GM19438 (cell line): ENCODE data around the gene CLHC1.
"Not testable (repeated sequence)": the region's sequence is repeated elsewhere in the genome, so short reads cannot be mapped to it uniquely, and the experiment has no call there.

Experiments
- ATAC-seq: cut with Tn5 transposase; IDR thresholded peaks from one replicate; pipeline ENCODE4 v1.9.1; 2021; ENCODE audit warnings: low read depth; ENCODE audit not compliant: unreplicated experiment

CLHC1 gene

GRCh38 chr2:55155206-55155605 is 76.9 kb downstream of the CLHC1 start:
- no peak for ATAC-seq

- ATAC-seq, result no peak
These were observed 77.5 kb downstream of the CLHC1 start for GRCh38 chr2:55154525-55155030.

GRCh38 chr2:55153584-55154299 is 78.4 kb downstream of the CLHC1 start:
- no peak for ATAC-seq

- ATAC-seq, result no peak
These were observed 79.3 kb downstream of the CLHC1 start for GRCh38 chr2:55152475-55153412.

- no peak for ATAC-seq
These were observed 80.2 kb downstream of the CLHC1 start for GRCh38 chr2:55151733-55152433.

- peak; percentile 84 for ATAC-seq
These were observed 81.3 kb downstream of the CLHC1 start for GRCh38 chr2:55150834-55151233.

GRCh38 chr2:55148269-55148668 is 83.8 kb downstream of the CLHC1 start:
- ATAC-seq, result no peak

- ATAC-seq, result no peak
These were observed 84.6 kb downstream of the CLHC1 start for GRCh38 chr2:55147531-55147930.

- ATAC-seq, result no peak
These were observed 85.1 kb downstream of the CLHC1 start for GRCh38 chr2:55147041-55147440.

GRCh38 chr2:55146263-55146662 is 85.8 kb downstream of the CLHC1 start:
- no peak for ATAC-seq

GRCh38 chr2:55144922-55145820 is 86.9 kb downstream of the CLHC1 start:
- ATAC-seq, result no peak

- not testable (repeated sequence) for ATAC-seq
These were observed 88.4 kb downstream of the CLHC1 start for GRCh38 chr2:55143706-55144105.

GRCh38 chr2:55142518-55142917 is 89.6 kb downstream of the CLHC1 start:
- no peak for ATAC-seq

- ATAC-seq, result no peak
These were observed 90.3 kb downstream of the CLHC1 start for GRCh38 chr2:55141572-55142413.

- ATAC-seq, result no peak
These were observed 91.5 kb downstream of the CLHC1 start for GRCh38 chr2:55140316-55141219.

GRCh38 chr2:55139305-55139704 is 92.8 kb downstream of the CLHC1 start:
- ATAC-seq, result no peak

- ATAC-seq, result no peak
These were observed 93.2 kb downstream of the CLHC1 start for GRCh38 chr2:55138882-55139229.
